ENCODE results near the gene GATA5.

GATA5 gene

GRCh38 chr20:62418709-62419487 is 56.9 kb downstream of the GATA5 start:
- DNase-seq (ENCODE audit: low read depth in 1 of 2, low spot score in 1 of 2) = no peak
- peaks cover 13% of the 10 kb centered on the region for H3K27me3 ChIP-seq (ENCODE audit: insufficient read depth, poor library complexity, severe bottlenecking)
- no peak for TF ChIP-seq SPI1 (IDR thresholded peaks at IDR 0.05; ENCODE audit: borderline replicate concordance, low read depth)
- no peak for TF ChIP-seq POLR2AphosphoS5 (IDR thresholded peaks at IDR 0.05; ENCODE audit: low read depth)
- no peak for TF ChIP-seq REST (IDR thresholded peaks at IDR 0.05; ENCODE audit: insufficient replicate concordance, low read depth)
- TF ChIP-seq, protein P1, sequence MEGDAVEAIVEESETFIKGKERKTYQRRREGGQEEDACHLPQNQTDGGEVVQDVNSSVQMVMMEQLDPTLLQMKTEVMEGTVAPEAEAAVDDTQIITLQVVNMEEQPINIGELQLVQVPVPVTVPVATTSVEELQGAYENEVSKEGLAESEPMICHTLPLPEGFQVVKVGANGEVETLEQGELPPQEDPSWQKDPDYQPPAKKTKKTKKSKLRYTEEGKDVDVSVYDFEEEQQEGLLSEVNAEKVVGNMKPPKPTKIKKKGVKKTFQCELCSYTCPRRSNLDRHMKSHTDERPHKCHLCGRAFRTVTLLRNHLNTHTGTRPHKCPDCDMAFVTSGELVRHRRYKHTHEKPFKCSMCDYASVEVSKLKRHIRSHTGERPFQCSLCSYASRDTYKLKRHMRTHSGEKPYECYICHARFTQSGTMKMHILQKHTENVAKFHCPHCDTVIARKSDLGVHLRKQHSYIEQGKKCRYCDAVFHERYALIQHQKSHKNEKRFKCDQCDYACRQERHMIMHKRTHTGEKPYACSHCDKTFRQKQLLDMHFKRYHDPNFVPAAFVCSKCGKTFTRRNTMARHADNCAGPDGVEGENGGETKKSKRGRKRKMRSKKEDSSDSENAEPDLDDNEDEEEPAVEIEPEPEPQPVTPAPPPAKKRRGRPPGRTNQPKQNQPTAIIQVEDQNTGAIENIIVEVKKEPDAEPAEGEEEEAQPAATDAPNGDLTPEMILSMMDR (IDR thresholded peaks at IDR 0.05; ENCODE audit: insufficient read depth, low read length) = no peak
- TF ChIP-seq GABPA (IDR thresholded peaks at IDR 0.05; ENCODE audit: low read depth) = no peak

GRCh38 chr20:62417981-62418708 is 57.6 kb downstream of the GATA5 start:
- Histone ChIP-seq H3K27me3 (ENCODE audit: insufficient read depth, poor library complexity, severe bottlenecking) (peaks cover 10% of the 10 kb centered on the region), H3K4me3 (replicated peaks; ENCODE audit: insufficient read depth, low read length) (no peak overlapping the region), H3K27ac (replicated peaks) (no peak overlapping the region)
- no peak for DNase-seq (ENCODE audit: low read depth in 1 of 2, low spot score in 1 of 2)
- TF ChIP-seq POLR2AphosphoS5 (IDR thresholded peaks at IDR 0.05; ENCODE audit: low read depth) = no peak
- no peak for TF ChIP-seq REST (IDR thresholded peaks at IDR 0.05; ENCODE audit: insufficient replicate concordance, low read depth)
- TF ChIP-seq, protein P1 (IDR thresholded peaks at IDR 0.05; ENCODE audit: insufficient read depth, low read length) = no peak
- TF ChIP-seq GABPA (IDR thresholded peaks at IDR 0.05; ENCODE audit: low read depth) = no peak
- TF ChIP-seq SPI1 (IDR thresholded peaks at IDR 0.05; ENCODE audit: borderline replicate concordance, low read depth) = no peak

More at GRCh38 chr20:62418709-62419487, 56.9 kb downstream of the GATA5 start:
- no peak overlapping the region for H3K4me3 ChIP-seq (replicated peaks; ENCODE audit: insufficient read depth, low read length)
- no peak overlapping the region for H3K27ac ChIP-seq (replicated peaks)

GRCh38 chr20:62416651-62417637 is 58.9 kb downstream of the GATA5 start:
- Histone ChIP-seq H3K27ac (replicated peaks) (no peak overlapping the region), H3K4me3 (replicated peaks; ENCODE audit: insufficient read depth, low read length) (no peak overlapping the region), H3K27me3 (ENCODE audit: insufficient read depth, poor library complexity, severe bottlenecking) (peaks cover 10% of the 10 kb centered on the region)
- DNase-seq (ENCODE audit: low read depth in 1 of 2, low spot score in 1 of 2) = no peak
- no peak for TF ChIP-seq POLR2AphosphoS5 (IDR thresholded peaks at IDR 0.05; ENCODE audit: low read depth)
